AG10803 (cell line): ENCODE data around the gene COL12A1.

ENCODE experiments used
- DNase-seq: peaks from one replicate; pipeline ENCODE4 v3.0.0; 2010; ENCODE audit warnings: low read depth
- H3K4me3 ChIP-seq: 2 replicates; pipeline ENCODE4 v1.5.1; 2011; ENCODE audit warnings: mild to moderate bottlenecking, low read length, control low read depth
- TF ChIP-seq, protein P1 (sequence below): conservative IDR thresholded peaks from 2 replicates; pipeline ENCODE4 v1.5.1; 2011; ENCODE audit warnings: mild to moderate bottlenecking, low read length, control low read depth, inconsistent platforms

Gene COL12A1

DNA sequence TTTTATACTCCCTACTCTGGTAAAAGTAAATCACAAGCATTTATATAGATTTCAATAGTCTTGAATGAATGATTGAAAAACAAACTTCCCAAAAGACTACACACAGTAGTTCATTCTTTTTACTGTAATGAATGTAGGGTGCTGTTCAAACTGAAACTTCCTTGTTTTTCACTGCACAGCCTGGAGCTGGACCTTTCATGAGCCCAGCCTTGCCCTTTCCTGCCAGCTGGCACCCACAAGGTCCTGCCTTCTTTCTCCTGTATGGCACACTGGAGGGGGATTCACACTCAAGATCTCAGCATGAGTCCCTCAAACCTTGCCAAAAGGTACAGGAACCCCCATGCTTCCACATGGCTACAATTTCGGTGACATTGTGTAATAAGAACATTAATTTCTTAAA, 50.9 kb downstream of the COL12A1 start:
- no peak for DNase-seq
- TF ChIP-seq, protein P1, sequence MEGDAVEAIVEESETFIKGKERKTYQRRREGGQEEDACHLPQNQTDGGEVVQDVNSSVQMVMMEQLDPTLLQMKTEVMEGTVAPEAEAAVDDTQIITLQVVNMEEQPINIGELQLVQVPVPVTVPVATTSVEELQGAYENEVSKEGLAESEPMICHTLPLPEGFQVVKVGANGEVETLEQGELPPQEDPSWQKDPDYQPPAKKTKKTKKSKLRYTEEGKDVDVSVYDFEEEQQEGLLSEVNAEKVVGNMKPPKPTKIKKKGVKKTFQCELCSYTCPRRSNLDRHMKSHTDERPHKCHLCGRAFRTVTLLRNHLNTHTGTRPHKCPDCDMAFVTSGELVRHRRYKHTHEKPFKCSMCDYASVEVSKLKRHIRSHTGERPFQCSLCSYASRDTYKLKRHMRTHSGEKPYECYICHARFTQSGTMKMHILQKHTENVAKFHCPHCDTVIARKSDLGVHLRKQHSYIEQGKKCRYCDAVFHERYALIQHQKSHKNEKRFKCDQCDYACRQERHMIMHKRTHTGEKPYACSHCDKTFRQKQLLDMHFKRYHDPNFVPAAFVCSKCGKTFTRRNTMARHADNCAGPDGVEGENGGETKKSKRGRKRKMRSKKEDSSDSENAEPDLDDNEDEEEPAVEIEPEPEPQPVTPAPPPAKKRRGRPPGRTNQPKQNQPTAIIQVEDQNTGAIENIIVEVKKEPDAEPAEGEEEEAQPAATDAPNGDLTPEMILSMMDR = no peak
- no peak overlapping the region for H3K4me3 ChIP-seq

DNA sequence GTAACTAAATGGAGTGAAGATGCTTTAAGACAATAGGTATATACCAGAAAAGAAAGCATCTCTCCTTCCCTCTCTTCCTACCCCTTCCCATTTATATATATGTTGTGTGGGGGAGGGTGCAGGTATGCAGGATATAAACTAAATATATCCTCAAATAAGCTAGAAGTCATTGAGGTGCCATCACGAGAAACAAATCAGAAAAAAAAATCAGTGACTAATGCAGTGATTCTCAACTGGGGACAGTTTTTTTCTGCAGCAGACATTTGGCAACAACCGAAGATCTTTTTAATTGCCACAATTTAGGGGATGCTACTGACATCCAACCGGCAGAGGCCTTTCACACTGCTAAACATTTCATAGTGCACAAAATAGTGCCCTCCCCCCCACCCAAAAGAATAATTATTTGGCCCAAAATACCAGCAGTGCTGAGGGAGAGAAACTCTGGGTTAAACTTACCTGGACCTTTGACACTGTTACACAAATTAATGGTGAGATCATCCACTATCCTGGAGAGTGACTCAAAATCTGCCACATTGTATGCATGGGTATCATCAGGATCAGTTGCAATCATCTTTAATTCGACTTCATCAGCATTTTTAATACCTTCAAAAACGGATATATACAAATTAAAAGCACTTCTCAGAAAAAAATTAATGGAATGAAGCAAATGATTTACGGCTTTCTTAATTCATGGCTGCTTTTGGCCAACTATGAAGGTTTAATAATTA, 55.0 kb downstream of the COL12A1 start:
- H3K4me3 ChIP-seq = no peak overlapping the region
- TF ChIP-seq, protein P1 = no peak
- DNase-seq = no peak

DNA sequence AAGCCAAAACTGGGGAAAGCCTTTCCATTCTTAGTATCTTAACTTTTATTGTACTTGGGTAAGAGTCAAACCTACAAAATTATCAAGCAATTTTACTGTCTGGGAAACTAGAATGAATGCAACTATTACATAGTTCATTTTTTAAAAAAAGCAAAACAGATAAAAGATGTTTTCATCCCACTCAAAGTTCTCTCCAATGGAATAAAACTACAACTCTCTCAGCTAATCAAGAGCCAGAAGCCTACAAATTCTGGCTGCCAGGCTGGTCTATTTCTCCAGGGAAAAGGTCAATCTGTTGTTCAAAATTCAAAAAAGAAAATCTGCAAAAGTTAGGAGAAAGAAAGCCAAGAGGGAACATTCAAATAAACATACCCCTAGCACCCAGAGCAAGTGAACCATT, 56.2 kb downstream of the COL12A1 start:
- TF ChIP-seq, protein P1 = no peak
- DNase-seq = no peak
- no peak overlapping the region for H3K4me3 ChIP-seq

DNA sequence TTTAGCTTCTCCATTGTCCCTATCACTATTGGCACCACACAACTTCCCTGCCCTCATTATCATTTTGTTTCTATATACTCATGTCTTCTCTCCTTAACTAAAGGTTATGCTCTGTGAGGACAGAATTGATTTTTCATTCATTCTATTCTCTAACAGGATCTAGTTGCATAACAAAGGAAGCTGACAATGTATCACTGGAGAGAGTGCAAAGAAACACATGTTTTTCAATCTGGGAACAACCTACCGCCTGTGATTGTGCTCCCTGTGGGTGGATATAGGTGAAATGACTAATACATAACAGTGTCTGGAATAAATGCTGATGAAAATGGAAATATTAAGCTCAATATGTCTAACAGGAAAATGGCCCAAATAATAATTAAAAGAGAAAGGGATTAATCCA, 56.6 kb downstream of the COL12A1 start:
- TF ChIP-seq, protein P1 = no peak
- H3K4me3 ChIP-seq = no peak overlapping the region
- no peak for DNase-seq

DNA sequence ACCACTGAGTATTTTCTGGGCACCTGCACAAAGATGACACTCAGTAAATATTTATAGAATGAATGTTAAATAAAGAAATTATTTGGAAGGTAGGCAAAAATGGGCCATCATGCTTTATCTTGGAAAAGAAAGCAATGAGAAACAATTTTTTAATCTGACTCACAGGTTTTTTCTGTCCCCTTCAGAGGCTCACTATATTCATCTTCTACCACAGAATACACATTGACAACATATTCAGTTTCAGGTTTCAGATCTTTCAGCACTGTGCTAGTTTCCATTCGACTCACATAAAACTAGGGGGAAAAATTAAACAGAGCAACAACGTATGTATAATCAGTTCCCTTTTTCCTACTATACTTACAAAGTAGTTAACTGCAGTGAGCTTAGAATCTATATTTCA, 58.3 kb downstream of the COL12A1 start:
- no peak overlapping the region for H3K4me3 ChIP-seq
- DNase-seq = peak; percentile 54
- TF ChIP-seq, protein P1 = no peak

DNA sequence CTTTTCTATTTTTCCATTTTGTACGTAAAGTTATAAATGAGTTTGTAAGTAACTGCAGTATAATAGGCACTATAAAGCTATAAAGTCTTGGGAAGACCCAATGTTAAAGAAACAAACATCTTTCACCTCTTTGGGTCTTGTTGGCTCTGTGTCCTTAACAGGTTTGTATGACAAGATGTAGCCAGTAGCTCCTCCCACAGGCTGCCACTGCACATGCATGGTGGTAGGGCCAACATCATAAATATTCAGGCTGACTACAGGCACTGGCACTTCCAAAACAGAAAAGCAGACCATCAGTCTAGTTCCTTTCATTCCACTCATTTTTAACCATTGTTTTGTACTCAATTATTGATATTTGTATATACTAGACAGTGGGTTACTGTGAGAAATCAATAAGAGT, 59.9 kb downstream of the COL12A1 start:
- TF ChIP-seq, protein P1 = no peak
- DNase-seq = no peak
- H3K4me3 ChIP-seq = no peak overlapping the region

DNA sequence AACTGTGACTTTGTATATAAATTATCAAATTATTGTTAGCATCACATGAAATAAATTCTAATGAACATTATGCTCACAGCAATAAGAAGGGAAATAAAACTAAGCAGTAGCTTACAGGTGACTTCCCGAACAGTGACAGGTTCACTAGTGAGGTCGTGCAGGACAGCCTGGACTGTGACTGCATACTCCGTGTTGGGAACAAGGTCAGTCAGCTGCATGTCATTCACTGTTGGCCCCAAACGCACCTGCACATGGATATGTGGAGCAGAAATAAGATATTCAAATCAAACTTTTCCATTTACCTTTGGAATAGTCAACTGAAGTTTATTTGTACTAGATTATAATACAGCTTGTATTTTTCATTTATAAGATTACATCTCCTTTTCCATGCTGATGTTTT, 60.6 kb downstream of the COL12A1 start:
- DNase-seq = no peak
- TF ChIP-seq, protein P1 = no peak

More for the DNA sequence above, 60.6 kb downstream of the COL12A1 start:
- H3K4me3 ChIP-seq = no peak overlapping the region
